ENCODE results near the gene VPS37D. TPM values are rescaled to one million over a fixed set of nuclear protein-coding genes. Genes with fewer than 3 reads are reported as not detected.

VPS37D gene
- polyA plus RNA-seq, 3 donors = not detected

GRCh38 chr7:73631558-73631957, 36.1 kb upstream of the VPS37D start:
- no peaks in the 10 kb centered on the region for H3K36me3 Mint-ChIP-seq
- intact Hi-C loops (cut with micrococcal nuclease) = no loop called here
- Histone ChIP-seq H3K9ac (ENCODE audit: insufficient read depth, low read length, poor library complexity, severe bottlenecking) (no peak overlapping the region), H3K79me2 (ENCODE audit: insufficient read depth, low read length) (no peaks in the 10 kb centered on the region), H3K4me3 (replicated peaks in 1 of 3; ENCODE audit: low read depth in 2 of 3, low read length in 3 of 3) (no peak overlapping the region), H3K27me3 (ENCODE audit: control insufficient read depth in 2 of 2, insufficient read depth in 2 of 2, low read length in 2 of 2) (peaks cover 11 to 35% of the 10 kb centered on the region in 2 donors), H2AFZ (ENCODE audit: insufficient read depth, low read depth, low read length, poor library complexity, severe bottlenecking) (no peak overlapping the region), H3K36me3 (replicated peaks in 1 of 2; ENCODE audit: control insufficient read depth in 1 of 2, insufficient read depth in 2 of 2, low read length in 2 of 2) (no peaks in the 10 kb centered on the region), H3K4me1 (ENCODE audit: control insufficient read depth in 1 of 2, insufficient read depth in 2 of 2, low read length in 2 of 2) (peaks cover 10% of the 10 kb centered on the region in 2 donors), H3K4me2 (replicated peaks; ENCODE audit: extremely low read depth, low read length, poor library complexity, severe bottlenecking) (no peak overlapping the region), H3K9me3 (replicated peaks in 1 of 2; ENCODE audit: control insufficient read depth in 1 of 2, insufficient read depth in 1 of 2, low read length in 2 of 2) (no peaks in the 10 kb centered on the region), H3K27ac (ENCODE audit: low read depth in 1 of 2, low read length in 2 of 2) (no peak overlapping the region), H4K20me1 (ENCODE audit: insufficient read depth, low read length) (no peaks in the 10 kb centered on the region)
- 10% methylated on average over 1 of the region's 1 CpG for WGBS (ENCODE audit: insufficient coverage)
- DNase-seq = no peak
- peak overlapping the region in 1 of 2 donors; percentile 50 for H3K4me3 Mint-ChIP-seq
- peaks cover 39 to 71% (median 69%) of the 10 kb centered on the region in 3 donors for H3K27me3 Mint-ChIP-seq (ENCODE audit: low read depth in 3 of 3)
- peaks cover 10% of the 10 kb centered on the region for H3K4me1 Mint-ChIP-seq
- no peak overlapping the region for H3K27ac Mint-ChIP-seq
- peaks cover 0 to 2% (median 1%) of the 10 kb centered on the region in 7 donors for H3K9me3 Mint-ChIP-seq
- no peak for TF ChIP-seq CTCF (IDR thresholded peaks at IDR 0.05)

- Mint-ChIP-seq H3K4me1 (peaks cover 12% of the 10 kb centered on the region), H3K4me3 (peak overlapping the region in 1 of 2 donors; percentile 76), H3K27me3 (ENCODE audit: low read depth in 3 of 3) (peaks cover 26 to 58% (median 57%) of the 10 kb centered on the region in 3 donors), H3K27ac (peak overlapping the region in 1 of 7 donors; percentile 5), H3K9me3 (peaks cover 0 to 4% (median 1%) of the 10 kb centered on the region in 7 donors), H3K36me3 (no peaks in the 10 kb centered on the region)
- Histone ChIP-seq H3K27ac (ENCODE audit: low read depth in 1 of 2, low read length in 2 of 2) (no peak overlapping the region), H3K4me3 (replicated peaks in 1 of 3; ENCODE audit: low read depth in 2 of 3, low read length in 3 of 3) (no peak overlapping the region), H3K4me2 (replicated peaks; ENCODE audit: extremely low read depth, low read length, poor library complexity, severe bottlenecking) (no peak overlapping the region), H3K4me1 (ENCODE audit: control insufficient read depth in 1 of 2, insufficient read depth in 2 of 2, low read length in 2 of 2) (peaks cover 11 to 13% of the 10 kb centered on the region in 2 donors), H3K9ac (ENCODE audit: insufficient read depth, low read length, poor library complexity, severe bottlenecking) (no peak overlapping the region), H3K27me3 (ENCODE audit: control insufficient read depth in 2 of 2, insufficient read depth in 2 of 2, low read length in 2 of 2) (peaks cover 3 to 20% of the 10 kb centered on the region in 2 donors), H3K9me3 (replicated peaks in 1 of 2; ENCODE audit: control insufficient read depth in 1 of 2, insufficient read depth in 1 of 2, low read length in 2 of 2) (no peaks in the 10 kb centered on the region), H2AFZ (ENCODE audit: insufficient read depth, low read depth, low read length, poor library complexity, severe bottlenecking) (no peak overlapping the region), H3K79me2 (ENCODE audit: insufficient read depth, low read length) (no peaks in the 10 kb centered on the region), H3K36me3 (replicated peaks in 1 of 2; ENCODE audit: control insufficient read depth in 1 of 2, insufficient read depth in 2 of 2, low read length in 2 of 2) (no peaks in the 10 kb centered on the region), H4K20me1 (ENCODE audit: insufficient read depth, low read length) (no peaks in the 10 kb centered on the region)
- no peak for DNase-seq
- TF ChIP-seq CTCF (IDR thresholded peaks at IDR 0.05) = no peak
- WGBS (ENCODE audit: insufficient coverage) = 90% methylated on average over 6 of the region's 7 CpGs
- intact Hi-C loops (cut with micrococcal nuclease) = no loop called here
These were observed 34.3 kb upstream of the VPS37D start for GRCh38 chr7:73633323-73633722.

All from CD14-positive monocyte (primary cell).